Ammon's horn (tissue), 1 donor: ENCODE data around the gene MYO18A.
"Not testable (repeated sequence)": the region's sequence is repeated elsewhere in the genome, so short reads cannot be mapped to it uniquely, and the experiment has no call there.

Experiments used
- DNase-seq: peaks from one replicate; pipeline ENCODE4 v3.0.0-alpha.2; 2016; ENCODE audit warnings: low spot score

The MYO18A gene

GRCh38 chr17:29194669-29195068, 14.5 kb upstream of the MYO18A start:
- no peak for DNase-seq

DNA sequence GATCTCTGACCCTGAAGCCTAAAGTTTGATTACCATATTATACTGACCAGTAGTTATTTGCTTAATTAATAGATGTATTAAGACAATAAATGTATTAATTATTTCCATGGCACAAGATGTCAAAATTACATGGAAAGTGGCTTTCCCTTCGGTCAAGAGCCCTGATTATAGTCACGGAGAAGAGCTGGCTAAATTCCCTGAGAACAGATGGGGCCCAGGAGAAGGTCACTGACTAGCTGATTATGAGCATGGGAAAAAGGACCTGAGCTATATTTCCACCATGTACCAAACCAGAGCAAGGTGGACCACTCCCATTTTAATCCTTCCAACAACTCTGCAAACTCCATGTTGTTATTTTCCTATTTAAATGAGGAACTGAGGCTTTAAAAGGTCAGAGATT, 12.9 kb upstream of the MYO18A start:
- DNase-seq = no peak

DNA sequence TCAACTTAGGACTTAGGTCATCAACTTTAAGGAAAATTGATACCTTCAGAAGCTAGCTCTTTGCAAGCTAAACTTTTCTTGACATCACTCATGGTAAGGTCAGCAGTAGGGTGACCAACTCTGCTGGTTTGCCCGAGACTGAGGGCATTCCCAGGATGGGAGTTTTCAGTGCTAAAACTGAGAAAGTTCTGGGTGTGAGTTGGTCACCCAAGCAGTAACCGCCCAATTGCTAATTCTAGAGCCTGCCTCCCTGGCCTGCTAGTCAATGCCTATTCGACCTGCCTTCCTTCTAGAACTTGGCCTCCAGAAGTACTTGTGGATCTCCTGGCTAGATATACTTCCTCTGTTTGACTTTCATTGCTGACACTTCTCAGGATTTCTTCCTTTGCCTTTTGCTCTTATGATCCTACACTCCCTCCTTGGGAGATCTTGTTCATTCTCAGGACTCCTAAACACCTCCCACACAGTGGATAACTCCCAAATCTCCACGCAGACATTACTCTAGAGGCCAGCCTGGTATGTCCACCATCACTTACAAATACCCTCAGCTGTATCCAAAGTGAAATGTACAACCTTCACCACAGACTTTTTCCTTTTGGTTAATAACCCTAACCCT, 10.5 kb upstream of the MYO18A start:
- no peak for DNase-seq

- no peak for DNase-seq
Measured at GRCh38 chr17:29190039-29190438, 9.8 kb upstream of the MYO18A start.

DNA sequence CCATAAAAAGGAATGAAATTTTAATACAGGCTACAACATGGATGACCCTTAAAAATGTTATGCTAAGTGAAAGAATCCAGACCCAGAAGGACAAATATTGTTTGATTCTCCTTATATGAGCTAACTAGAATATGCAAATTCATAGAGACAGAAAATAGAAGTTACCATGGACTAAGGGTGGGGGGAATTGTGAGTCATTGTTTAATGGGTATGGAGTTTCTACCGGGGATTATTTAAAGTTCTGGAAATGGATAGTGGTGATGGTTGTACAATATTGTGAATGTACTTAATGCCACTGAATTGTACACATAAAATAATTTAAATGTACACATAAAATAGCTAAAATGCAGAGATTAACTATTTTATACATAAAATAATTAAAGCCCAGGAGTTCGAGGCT, 9.2 kb upstream of the MYO18A start:
- no peak for DNase-seq

DNA sequence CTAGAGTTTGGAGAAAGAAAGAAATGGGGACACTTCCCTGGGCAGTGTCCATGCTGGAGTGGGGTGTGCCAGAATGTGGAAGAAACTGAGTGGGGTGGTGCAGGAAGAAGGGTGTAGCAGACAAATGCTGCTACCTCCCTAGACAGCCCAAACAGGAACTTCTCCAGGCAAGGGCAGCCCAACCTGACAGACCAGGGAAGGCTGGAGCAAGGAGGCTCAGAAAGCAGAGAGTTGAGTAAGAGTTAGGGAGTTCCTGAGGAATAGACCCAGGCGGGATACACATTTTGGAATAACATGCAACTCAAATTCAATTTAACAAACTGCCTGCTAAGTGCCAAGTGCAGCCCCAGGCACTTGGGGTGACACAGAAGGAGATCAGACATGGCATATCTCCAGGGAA, 1.0 kb upstream of the MYO18A start:
- DNase-seq = no peak

GRCh38 chr17:29180788-29181160, 576 bp upstream of the MYO18A start:
- DNase-seq = no peak

GRCh38 chr17:29179232-29180033, 765 bp downstream of the MYO18A start:
- no peak for DNase-seq

DNA sequence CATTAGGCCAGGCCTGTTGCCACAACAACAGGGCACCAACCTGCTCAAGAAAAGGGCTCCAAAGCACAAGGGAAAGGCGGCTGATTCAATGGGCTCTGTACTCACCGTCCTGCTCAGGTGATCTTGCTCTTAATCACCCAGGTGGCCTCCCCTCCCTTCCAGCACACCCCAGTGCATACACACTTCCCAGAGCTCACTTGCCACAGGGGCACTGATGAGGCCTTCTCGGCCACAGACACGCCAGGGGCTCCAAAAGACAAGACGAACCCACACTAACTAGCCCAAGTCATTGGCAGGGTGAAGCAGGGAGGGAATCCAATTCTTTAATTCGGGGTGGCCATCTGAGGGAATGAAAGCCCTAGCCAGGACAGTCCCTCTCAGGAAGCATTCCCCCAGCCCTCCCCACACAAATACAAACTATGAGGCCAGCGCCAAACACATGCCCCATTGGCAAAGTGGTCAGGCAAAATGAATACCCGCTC, 1.4 kb downstream of the MYO18A start:
- peak; percentile 57 for DNase-seq

DNA sequence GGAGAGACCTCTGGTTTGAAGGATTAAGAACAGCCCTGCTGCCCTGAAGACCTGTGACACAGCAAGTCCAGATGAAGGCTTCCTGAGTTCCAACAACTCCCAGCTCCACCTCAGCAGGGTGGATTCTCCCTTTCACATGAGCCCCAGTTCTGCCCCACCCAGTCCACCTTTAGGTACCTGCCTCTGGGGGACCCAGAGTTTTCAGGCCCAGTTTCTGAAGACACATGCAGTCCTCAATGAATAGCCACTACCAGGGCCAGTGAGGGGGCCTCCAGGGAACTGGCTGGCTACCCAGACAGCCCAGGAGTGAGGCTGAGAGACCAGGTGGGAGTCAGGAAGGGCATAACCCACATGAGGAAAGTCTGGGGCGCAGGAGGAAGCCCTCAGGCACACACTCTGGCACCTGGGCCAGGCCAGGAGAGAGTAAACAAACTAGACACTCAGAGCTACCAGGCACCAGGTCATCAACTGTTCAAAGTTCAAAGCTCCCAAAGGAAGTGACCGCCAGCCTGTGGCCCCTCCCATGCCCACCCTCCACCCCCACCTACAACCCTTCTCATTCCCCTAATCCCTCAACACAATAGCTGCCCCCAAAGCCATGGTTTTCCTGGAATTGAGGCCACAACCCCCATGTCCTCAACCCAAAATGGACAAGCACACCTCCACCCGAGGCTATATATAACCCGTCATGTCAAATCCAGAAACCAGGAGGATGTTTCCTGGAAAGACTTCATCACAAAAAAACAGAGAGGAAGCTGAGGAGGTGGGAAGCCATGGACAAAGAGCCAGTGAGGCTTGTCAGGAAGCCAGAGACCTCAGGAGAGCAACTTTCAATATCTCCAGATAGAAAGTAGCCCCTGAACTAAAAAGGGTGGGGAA, 2.1 kb downstream of the MYO18A start:
- DNase-seq = no peak

DNA sequence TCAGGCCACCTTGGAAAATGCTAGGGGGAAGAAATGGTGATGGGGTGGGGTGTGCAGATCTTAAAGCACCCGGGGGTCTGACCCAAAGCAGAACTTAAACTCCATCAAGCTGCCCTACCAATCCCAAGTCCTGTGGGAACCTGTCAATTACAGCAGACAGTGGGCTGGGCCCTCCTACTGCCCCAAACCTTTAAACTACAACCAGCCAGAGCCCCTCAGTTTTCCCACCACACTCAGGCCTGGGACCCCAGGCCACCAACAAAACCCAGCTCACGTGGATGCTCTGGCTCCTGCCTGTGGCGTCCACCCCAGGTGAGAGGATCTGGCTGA, 2.7 kb downstream of the MYO18A start:
- no peak for DNase-seq

GRCh38 chr17:29176558-29177351, 3.4 kb downstream of the MYO18A start:
- DNase-seq = no peak

DNA sequence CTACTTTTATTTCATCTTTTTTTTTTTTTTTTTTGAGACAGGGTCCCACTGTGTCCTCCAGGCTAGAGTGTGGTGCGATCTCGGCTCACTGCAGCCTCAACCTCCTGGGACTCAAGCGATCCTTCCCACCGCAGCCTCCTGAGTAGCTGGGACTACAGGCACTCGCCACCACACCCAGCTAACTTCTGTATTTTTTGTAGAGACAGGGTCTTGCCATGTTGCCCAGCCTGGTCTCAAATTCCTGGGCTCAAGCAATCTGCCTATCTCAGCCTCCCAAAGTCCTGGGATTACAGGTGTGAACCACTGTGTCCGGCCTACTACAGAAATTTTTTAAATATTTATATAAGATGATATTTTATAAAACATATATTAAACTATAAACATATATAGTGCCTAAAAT, 4.8 kb downstream of the MYO18A start:
- no peak for DNase-seq

- no peak for DNase-seq
Measured at GRCh38 chr17:29172589-29172988, 7.6 kb downstream of the MYO18A start.

DNA sequence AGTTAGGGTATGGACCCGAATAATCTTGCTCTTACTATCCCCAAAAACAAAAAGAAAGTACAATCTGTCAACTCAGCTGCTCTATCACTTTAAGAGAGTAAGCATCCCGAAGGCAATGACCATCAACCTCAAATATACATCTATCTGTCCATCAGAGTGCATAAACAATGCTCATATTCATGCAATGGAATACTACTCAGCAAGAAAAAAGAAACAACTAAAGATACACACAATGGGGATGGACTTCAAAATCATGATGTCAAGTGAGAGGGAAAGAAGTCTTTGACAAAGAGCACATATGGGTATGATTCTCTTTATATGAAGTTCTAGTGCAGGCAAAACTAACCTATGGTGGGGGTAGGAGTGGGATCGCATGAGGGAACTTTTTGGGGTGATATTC, 9.5 kb downstream of the MYO18A start:
- DNase-seq = no peak

- DNase-seq = no peak
Measured at GRCh38 chr17:29169806-29170591, 10.2 kb downstream of the MYO18A start.

GRCh38 chr17:29168759-29169126, 11.5 kb downstream of the MYO18A start:
- DNase-seq = not testable (repeated sequence)

- DNase-seq = no peak
Measured at GRCh38 chr17:29168079-29168758, 12.0 kb downstream of the MYO18A start.

DNA sequence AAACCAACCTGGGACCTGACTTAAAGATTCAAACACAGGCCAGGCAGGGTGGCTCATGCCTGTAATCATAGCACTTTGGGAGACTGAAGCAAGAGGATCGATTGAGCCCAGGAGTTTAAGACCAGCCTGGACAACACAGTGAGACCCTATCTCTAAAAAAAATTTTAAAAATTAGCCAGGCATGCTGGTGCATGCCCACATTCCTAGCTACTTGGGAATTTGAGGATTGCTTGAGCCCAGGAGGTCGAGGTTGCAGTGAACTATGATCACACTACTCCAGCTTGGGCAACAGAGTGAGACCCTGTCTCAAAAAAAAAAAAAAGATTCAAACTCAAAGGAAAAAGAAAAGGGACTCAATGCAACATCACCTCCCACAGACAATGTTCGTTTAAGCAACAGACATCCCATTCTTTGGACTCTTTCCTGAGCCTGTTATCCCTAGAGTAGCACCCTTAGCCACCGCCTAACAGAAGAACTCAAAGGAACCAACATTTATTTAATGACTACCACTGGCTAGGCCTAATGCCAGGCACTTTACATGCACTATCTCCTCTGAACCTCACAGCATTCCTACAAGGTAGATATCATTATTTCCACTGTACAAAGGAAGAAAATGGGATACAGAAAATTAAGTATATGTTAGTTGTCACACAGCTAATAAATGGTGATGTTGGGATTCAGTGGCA, 12.7 kb downstream of the MYO18A start:
- DNase-seq = no peak

DNA sequence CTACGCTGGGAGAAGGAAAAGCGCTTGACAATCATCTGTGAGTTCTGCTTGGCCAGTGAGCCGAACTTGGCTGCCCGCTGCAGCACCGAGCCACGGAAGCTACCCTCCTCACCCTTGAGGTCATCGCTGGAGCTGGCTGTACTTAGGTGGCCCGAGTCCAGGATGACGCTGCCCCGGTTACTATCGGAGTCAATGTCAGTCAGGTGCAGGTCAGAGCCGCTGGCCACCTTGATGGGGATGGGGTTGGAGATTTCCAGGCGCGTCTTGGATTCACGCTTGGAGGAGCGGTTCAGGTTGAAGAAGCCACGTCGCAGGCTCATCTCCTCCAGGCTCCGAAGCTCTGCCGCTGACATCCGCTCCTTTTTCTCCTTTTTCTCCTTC, 13.7 kb downstream of the MYO18A start:
- DNase-seq = no peak
